HG03521 (cell line): Measurements from ENCODE around the gene CIB4.

Source experiments
- ATAC-seq: cut with Tn5 transposase; IDR thresholded peaks from one replicate; pipeline ENCODE4 v1.9.1; 2021; ENCODE audit warnings: mild to moderate bottlenecking, moderate library complexity; ENCODE audit not compliant: unreplicated experiment

Gene CIB4

DNA sequence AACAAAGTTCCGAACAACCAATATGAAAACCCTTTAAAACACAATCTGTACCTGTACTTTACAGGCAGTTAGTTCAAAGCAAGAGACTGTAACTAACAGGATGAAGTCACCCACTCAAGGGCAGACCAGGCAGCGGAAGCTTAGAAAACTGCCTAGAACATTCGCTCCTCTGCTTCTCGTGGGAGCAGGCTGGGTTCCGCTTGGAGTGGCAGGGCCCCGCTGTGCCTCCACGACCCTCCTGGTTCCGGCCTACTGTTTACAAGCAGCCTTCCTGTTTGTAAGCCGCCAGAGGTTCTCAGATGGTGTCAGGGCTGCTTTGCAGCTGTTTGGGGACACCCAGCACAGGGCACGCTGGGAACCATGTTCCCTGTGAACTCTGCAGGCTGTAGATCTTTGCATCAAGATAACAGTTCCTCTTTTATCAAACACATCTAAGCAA lies 31.3 kb downstream of the CIB4 start:
- no peak for ATAC-seq

DNA sequence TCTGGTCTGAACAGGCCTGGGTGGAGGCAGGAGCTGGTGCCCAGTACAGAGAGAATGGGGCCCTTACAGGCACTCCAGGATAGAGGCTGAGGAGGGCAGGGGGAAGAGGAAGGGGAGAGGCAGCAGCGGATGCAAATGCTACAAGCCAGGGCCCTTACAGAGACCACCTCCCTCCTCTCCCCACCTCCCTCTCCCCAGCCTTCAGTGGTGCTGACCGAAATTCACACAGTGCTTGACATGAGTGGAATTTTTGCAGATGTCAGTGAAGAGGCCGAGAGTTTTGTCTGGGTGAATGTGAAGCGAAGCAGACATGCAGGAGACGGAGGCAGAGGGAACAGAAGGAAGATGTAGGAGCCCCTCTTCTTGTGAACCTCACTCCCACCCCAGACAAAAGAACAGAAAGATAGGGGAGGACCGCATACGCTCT lies 31.9 kb downstream of the CIB4 start:
- ATAC-seq, result no peak

DNA sequence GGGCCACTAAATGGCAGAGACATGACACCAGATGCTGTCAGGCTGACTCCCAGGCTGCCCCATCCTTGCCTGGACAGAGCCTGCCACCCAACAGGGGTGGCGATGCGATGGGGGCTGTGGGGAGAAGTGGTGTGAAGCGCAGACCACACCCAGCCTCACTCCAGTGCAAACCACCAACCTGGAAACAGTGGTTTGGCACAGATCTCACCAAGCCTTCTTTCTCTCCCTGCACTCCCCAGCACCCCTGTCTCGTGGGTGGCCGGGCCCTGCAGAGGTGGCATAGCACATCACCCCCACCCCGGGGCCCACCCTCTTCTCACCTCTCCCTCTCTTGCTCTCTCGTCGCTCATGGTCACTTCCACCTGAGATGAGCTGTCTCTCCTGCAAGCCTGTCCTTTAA lies 32.6 kb downstream of the CIB4 start:
- ATAC-seq, result no peak

DNA sequence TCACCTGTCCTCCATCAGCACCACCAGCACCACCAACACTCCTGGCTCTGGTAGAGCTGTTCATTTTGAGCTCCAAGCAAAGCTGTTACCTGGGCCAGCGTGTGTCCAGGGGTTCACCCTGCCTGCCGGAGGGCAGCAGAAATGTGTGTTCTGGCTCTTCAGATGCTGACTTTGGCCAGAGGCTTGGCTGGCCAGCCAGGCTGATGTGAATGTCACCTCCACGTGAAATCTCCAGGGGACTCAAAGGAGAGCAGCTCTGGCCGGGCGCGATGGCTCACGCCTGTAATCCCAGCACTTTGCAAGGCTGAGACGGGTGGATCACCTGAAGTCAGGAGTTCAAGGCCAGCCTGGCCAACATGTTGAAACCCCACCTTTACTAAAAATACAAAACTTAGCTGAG lies 33.5 kb downstream of the CIB4 start:
- no peak for ATAC-seq

DNA sequence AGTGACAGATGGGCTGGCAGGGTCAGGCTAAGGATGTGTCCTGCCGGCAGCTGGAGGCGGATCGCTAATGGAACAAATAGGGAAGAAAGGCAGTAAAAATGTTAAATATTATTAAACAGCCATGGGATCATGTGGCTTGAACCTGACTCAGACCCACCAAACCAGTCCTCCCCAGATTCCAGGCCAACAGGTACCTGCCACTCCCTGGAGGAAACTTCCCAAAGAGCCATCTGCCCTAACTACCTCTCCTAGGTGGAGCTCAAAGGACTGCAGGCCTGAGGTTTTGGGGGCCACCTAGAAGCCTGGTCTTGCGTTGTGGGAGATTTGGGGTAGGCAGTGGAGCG lies 34.3 kb downstream of the CIB4 start:
- no peak for ATAC-seq

DNA sequence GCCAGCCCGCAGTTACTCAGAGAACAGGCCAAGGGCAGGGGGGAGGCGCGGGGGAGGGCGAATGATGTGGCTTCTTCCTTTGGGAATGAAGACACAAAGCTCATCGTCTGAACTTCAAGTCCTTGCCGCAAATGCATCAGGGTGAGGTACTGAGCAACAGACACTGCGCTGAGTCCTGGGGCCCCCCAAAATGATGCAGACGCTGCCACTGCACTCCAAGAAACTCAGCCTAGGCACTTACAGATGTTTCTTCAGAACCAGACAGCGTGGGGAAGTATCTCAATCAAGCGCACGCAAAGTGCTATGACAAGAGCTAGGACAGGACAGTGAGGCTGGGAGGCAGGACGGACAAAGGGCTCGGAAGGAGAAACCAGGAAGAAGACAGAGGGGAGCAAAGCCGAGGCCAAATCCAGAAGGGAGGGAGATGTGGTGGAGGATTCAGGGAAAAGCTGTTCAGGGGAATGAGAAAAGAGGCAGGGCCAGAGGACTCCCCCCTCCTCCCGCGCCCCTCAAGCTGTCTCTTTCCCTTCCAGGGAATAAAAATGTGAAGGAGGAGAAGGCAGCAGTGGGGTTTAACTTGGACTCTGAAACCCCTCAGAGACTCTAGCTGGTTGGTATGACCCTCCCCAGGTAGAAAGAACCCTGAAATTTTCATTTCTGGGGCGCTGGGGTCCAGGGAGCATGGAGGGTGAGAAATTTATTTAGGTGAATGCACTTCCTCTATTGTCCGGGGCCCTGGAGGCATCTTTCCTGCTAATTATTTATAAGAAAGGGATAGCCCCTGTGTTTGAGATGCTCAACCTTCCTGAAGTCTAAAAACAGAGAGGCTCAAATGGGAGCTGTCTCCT lies 34.9 kb downstream of the CIB4 start:
- no peak for ATAC-seq

DNA sequence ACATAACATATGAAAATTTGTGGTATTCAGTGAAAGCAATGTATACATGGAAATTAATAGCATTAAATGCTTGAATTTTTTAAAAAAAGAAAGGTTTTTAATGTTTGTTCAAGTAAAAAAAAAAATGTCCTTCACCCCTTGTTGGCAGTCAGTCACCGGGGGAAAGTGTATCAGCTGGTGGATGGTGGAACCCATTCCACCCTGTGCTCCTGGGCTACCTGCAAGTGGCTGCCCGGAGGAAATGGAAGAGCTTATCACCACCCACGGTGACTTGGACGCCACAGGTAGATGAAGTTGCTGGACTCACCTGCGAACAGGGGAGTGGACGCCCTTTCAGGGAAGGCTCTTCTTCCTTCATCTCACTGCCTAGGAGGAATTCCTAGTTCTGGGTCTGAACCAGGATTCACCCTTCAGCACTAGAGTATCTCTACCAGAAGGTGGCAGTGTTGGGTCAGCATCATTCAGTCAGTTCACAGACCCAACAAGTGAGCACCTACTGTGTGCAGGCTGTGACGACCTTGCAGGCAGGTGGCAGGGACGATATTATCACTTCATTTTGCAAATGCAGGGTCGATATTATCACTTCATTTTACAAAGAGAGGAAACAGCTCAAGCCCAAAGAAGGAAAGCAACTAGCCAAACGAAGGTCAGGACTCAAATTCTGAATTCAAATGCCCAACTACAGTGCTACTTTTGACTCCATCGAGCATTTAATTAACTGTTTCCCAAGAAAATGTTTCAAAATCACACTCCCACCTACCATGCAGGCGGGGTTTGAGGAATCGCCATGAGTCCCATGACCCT lies 35.8 kb downstream of the CIB4 start:
- ATAC-seq, result no peak

DNA sequence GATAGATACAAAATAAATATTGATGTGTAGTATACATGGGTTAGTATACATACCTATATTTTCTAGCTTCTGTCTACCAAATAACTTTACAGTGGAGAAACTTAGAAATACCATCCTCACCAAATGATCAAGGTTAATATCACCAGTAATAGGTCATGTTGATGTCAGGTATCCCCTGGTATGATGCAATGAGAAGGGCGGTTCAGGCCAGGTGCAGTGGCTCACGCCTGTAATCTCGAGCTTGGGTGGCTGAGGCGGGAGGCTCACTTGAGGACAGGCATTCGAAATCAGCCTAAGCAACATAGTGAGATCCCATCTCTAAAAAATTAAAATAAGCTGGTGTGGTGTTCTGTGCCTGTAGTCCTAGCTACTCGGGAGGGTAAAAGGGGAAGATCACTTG lies 38.6 kb downstream of the CIB4 start:
- ATAC-seq, result no peak

DNA sequence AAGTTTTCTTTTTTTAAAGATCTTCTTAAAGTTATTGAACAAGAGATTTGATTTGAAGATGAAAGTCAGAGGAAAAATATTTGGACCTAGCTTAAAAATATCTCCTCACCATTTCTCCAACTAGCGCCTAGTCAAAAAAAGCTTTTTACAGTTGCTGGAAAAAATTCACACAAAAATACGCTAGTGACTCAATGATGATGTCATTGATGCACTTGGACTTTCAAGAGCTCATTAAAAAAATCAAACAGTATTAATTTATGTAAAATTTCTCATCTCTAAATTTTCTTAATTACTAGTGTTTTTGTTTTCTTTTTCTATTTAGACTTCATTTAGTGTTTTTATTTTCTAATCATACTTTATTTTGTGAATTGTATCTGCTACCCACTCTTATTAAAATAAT lies 41.8 kb downstream of the CIB4 start:
- ATAC-seq, result no peak

DNA sequence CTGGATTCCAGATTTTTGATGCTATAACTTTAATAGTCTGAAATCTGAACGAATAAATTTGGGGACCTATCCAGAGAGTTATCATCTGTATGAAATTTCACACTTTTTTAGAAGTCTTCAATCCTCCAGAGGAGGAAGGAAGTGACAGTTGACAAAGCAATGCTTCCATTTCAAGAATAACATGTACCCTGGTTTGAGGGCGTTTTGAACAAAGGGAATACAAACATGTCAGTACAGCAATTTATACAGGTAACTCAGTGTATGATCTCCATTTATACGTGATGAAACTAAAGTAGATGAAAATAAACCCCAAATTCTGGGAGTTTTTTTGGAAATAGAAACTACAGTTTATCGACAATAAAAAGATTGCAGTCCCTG lies 42.2 kb downstream of the CIB4 start:
- no peak for ATAC-seq

DNA sequence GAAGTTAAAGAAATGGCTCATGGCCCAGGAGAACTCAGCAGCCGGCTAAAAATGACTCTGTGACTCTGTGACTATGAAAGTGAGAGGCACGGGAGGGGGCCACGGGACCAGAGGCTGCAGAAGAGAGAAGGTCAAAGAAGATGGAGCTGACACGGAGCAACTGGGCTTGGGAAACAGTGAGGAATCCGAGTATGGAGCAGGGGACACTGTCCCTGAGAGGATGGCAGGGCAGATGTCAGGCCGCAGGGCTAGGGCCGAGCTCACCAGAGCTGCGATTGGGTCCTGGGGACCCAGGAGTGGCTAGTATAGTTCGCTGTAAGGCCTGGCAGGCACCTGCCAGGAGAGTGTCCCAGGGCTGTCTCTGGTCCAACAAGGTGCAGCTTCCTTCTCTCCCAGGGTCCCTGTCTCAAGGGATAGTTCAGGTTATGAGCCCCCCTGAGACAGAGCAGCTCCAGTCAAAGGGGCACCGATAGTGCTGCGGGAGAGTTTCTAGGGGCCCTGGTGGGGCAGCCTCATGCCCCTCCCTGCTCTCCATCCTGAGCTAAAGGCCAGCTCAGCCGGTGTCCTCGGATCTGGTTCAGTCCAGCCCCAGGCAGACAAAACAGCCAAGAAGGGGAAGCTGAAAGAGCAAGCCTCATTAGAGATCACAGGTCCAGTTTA lies 42.7 kb downstream of the CIB4 start:
- ATAC-seq, result no peak

DNA sequence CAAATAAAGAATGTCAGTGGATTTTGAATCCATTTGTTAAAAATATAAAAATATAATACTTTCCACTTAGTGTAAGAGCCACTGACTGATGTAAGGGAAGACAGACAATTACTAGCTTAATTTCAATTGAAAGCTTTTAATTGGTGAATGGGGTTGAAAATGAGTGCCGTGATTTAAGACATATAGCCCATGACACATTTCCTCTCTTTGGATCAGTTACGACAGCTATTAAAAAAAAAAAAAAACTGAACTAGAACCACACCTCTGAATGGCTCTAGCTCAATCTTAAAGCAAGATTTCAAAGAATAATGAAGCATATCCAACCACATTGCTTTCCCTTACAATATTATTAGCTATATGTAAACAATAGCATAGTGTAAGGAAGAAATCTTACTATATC lies 44.0 kb downstream of the CIB4 start:
- no peak for ATAC-seq

DNA sequence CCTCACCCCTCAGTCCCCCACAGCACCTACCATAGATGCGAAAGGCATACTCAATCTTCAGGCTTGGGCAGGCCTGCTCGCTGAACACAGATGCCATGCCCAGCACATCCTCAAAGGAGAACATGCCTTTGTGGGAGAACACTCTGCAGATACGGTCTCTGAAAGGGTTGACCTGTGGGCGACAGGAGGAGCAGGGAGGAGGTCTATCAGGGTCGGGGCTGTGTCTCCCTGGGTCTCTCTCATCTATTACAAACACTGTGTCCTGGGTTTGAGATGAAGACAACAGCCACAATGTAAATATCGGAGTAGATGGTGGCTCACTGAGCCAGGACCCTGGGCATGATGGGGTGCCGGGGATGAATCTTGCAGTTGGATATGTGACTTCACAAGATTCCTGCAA lies 46.0 kb downstream of the CIB4 start:
- ATAC-seq, result no peak

DNA sequence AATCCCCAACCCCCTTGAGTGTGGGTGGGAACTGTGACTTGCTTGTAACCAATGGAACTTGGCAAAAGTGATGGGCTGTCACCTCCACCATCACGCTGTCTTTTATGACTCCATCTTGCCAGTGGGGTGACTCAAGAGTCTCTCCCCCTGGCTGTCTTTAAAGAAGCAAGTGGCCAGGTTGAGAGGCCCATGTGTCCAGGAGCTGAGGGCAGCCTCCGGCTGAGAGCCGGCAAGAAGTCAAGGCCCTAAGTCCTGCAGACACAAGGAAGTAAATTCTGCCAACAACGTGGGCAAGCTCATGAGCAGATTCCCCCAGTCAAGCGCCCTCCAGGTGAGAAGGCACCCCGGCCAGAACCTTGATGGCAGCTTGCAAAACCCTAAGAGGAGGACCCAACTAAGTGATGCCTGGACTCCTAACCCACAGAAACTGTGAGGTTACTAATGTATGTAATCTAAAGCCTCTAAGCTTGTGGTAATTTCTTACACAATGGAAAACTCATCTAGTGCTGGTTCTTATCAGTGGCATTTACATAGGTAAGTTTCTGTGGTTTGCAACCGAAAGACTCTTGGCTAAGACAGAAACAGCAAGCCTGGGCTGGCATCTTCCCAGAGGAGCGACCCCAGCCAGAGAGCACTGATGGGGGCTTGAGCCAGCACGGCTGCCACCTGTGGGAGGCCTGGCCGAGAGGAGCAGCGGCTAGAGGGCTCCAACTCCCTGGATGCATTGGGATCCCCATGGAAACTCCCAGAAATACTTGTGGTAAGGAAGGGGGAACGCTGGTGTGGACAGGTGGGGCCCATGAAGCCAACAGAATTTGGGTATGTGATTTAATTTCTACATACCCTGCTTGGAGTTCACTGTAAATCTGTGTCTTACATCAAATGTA lies 49.3 kb downstream of the CIB4 start:
- no peak for ATAC-seq

DNA sequence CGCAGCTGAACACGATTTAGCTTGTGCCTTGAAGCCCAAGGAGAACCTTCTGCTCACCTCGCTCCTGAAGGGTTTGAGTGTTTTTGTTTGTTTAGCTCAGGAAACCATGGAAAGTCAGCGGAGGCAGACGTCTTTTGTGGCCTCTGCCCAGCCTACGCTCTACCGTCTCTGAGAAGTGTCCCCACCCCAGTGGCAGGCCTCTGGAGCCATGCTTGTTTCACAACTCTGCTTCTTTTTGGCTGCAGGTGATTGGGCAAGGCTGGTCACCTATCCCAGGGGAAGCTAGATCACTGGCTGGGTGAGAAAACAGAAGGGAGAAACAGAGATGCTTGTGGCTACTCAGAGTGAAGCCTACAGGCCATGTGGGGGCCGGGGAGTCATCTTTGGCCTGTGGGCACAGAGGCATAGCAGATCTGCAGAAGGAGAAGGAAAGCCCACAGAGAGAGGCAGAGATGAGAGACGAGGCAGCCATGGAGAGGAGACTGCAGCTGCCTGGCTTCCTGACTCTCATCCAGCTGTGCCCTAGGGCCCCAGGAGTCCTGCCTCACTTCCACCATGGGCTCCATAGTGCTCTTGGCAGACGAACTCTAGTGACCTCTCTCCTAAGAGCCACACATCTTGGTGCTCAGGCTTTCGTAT lies 50.1 kb downstream of the CIB4 start:
- ATAC-seq, result no peak

DNA sequence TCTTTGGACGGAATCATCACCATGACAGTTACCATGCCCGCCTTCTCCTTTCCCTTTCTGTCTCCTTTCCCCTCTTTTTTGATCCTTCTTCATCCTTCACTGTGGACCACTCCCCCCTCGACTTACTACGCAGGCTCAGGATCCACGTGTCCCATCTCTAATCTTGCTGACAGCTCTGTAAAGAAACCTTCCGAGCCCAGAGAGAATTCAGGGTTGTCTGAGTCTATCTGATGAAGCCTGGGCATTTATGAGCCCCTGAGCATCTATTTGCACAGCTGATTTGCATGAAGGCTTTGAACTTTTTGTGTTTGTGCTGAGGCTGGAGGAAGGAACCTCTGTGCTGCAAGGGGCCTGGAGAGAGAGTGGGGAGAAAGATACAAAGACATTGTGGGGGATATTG lies 50.7 kb downstream of the CIB4 start:
- ATAC-seq, result no peak

DNA sequence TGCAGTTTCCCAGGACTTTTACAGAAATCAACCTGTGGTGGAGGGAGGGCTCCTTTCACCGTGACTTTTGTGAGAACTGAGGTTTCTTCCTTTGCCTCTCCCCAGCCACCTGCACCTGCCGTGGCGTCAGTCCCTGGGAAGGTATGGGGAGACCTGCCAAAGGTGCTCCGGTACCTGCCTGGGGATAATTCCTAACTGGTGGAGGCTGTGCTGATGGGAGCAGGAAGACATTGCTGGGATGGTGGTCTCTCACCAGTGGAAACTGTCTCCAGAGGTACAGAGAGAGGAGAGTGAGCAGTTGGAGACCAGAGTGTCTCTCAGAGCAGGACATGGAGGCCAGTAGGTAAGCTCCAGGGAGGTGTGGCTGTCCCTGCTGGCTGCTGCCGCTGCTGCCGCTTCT lies 52.6 kb downstream of the CIB4 start:
- no peak for ATAC-seq

DNA sequence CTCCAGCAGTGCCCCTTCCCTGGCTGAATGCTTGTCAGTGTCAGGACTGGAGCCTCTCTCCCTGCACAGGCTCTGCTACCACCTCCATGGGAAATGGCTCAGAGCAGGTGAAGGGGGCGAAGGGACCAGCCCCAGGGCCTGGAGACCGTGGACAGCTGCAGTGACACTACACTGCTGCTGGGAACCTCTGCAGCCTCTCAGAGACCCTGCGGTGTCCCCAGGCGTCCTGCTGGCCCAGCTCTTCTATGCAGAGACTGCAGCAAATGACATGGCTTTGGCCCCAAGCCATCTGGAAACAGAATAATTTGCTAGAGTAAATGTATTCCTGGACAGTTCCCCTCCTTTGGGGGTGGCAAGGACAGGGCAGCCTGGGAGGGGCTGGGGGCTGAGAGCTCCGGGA lies 53.2 kb downstream of the CIB4 start:
- ATAC-seq, result no peak

DNA sequence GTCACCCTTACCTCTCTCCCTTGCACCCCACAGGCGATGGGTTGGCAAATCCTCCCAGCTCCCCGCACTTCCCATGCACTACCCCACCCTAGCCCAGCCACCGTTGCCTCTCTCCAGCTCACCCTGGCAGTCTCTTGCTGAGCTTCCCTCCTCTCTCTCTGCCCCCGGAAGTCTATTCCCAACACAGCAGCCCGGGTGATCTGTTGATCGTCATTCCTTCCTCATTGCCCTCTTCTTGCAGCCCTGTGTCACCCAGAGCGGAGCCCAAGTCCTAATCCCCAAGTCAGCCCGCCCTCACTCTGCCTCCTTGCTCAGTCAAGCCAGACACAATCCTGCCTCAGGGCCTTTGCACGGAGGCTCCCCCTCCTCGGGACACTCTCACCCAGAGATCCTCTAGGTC lies 55.2 kb downstream of the CIB4 start:
- no peak for ATAC-seq

DNA sequence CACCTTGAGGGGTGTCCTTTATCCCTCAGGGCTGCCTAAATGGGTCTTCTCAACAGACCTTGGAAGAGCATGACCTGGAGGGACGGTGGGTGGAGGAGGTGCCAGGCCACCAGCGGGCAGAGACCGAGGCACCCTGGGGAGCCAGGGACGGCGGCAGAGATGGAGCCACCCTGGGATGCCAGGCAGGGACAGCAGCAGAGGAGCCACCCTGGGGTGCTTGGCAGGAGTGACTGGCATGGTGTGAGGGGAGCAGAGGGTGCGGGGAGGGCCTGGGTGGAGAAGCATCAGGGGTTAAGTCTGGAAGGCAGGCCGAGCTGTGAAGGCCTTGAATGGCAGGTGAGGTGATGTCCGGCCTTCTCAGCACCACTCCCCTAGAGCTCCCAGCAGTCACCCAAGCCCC lies 56.1 kb downstream of the CIB4 start:
- no peak for ATAC-seq
